GM19397 (cell line): ENCODE data around the gene DELE1.
"Not testable (repeated sequence)": the region's sequence is repeated elsewhere in the genome, so short reads cannot be mapped to it uniquely, and the experiment has no call there.

Experiments
- ATAC-seq: cut with Tn5 transposase; IDR thresholded peaks from one replicate; pipeline ENCODE4 v1.9.1; 2021; ENCODE audit warnings: mild to moderate bottlenecking, moderate library complexity; ENCODE audit not compliant: unreplicated experiment

Gene DELE1

DNA sequence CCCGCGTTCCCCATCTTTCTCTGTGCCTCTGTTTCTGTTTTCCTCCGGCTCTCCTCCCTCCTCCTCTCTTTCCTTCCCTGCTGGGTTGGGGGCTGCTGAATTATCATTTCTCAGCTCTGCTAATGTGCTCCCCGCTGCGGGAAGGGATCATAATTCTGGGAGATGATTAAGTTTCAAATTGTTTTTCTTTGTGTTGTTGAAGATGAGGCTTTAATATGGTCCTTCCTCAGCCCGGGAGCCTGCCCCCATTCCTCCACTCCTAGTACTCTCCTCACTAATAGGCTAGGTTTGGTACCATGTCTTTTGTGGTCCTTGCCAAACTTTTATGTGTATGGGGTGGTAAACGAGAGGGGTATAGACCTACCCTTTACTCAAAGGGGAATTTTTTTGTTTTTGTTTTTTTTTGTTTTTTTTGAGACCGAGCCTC lies 39.8 kb upstream of the DELE1 start:
- ATAC-seq, result no peak

DNA sequence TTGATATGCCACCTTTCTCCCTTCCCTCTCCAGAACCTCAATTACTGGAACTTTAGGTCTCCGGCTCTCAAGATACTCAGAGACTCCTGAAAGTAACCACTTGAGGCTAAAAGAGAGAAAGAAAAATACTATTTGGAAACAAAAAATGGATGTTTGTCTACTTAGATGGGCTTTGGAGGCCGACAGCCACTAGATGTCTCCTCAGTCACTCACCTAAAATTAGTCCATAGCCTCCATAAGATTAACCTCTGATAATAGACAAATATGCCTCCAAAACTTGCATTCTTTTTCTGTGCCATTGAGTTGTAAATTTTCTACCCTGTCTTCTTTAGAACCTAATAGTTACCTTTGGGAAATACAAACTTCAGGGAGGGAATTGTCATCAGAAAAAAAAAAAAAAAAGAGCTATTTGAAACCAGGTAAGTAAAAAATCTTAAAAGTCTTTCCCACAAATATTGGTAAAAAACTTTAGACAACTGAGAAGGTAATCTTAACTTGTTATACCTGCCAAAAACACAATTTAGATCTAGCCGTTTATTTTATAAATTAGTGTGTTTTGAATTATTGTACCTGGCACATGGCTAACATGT lies 34.3 kb upstream of the DELE1 start:
- ATAC-seq, result no peak

DNA sequence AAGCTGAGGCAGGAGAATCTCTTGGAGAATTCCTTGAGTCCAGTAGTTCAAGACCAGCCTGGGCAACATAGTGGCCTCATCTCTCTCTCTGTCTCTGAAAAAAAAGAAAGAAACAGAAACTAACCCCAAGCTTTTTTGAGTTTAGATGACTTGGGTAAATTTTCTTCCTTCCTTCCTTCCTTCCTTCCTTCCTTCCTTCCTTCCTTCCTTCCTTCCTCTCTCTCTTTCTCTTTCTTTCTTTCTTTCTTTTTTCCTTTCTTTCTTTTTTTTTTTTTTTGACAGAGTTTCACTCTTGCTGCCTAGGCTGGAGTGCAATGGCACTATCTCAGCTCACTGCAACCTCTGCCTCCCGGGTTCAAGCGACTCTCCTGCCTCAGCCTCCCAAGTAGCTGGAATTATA lies 33.2 kb upstream of the DELE1 start:
- not testable (repeated sequence) for ATAC-seq

DNA sequence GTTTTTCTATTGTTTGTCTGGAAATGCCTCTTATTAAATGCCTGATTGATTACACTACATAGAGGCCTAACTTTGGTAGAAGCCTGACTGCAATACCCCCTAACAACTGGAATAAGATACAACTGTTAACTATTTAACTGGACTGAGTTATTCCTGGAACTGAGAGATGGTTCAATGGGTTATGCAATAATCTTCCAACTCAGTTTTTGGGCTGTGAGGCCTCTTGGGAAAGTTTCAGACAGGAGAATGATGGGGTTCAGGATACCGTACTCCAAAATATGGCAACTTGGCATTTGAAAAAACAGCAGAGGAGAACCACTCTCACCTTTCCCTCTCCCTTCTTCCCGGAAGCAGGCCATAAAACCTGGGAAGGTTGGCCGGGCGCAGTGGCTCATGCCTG lies 26.2 kb upstream of the DELE1 start:
- no peak for ATAC-seq

DNA sequence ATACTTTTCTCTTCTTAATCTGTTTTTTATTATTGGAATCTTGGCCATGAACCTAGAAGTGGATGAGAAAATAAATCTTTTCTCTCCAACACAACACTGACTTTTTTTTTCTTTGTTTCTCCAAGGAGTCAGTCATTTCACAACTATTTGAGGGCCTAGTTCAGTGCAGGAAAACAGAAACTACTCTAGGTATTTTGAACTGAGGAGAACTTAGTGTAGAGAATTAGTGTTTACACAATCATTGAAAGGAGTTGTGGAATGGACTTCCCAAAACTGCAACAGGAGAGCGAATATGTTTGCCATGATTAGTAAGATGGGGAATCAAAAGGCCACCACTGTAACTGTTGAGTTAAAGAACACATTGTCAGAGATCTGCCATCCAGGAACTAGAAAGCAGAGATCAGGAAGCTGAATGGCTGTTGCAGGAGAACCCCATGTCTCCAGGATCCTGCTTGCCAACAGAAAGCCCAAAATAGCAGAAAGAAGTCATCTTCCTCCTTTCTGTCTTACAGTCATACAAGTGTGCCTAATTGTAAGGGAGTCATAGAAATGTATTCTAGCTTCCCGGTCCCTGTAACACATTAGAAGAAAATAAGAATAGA lies 25.1 kb upstream of the DELE1 start:
- no peak for ATAC-seq

DNA sequence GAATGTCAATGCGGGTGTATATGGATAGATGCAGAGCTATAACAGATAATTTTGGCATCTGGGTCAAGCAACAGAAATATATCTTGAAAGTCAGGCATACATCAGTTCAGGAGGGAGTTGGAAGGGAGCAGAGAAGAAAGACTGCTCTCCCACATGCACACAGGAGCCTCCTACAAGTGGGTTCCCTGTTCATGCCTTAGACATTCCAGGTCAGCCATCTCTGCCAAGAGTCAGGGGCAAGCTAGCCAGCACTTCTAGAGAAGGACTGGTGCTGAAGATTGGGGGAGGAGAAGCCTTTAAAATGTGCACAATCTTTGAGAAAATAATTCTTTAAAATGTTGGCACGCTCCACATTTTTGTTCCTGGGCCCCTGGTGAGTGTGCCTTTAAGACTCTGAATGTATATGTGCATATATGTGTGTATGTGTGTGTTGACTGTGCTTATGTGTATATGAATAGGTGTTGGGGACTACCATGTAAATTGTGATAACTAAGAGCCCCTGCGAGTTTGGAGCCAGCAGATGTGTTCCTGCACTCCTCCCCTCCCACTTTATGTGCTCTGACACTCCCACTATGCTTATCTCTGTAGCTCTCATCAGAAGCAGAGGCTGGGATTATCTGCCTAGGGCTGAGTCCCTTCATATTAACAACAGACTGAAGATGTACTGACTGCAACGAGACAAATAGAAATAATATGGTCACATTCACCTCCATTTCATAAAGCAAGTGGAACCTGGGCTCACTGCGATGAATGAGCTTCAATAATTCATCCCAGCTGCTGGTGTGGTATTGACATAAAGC lies 21.5 kb upstream of the DELE1 start:
- ATAC-seq, result no peak

DNA sequence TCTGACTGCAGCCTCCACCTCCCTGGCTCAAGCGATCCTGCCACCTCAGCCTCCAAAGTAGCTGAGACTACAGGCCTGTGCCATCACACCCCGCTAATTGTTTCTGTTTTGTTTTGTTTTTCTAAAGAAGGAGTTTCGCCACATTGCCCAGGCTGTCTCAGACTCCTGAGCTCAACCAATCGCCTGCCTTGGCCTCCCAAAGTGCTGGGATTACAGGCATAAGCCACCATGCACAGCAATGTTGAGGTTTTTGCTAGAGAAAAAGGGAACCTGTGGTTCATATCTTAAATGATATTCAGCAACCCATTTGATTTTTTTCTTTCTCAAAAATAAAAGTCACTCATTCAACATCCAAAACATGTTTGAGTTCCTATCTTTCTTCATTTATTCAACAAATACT lies 20.4 kb upstream of the DELE1 start:
- ATAC-seq, result no peak

DNA sequence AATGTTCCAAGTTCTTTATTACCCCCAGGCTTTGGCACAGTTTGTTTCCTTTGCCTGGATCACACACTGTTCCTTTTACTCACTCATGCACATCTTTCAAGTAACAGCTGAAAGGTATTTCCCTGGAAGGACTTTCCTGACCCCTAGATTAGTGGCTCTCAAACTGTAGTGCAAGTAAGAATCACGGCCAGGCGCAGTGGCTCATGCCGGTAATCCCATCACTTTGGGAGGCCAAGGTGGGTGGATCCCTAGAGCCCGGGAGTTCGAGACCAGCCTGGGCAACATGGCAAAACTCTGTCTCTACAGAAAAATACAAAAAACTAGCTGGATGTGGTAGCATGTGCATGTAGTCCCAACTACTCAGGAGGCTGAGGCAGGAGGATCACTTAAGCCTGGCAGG lies 19.1 kb upstream of the DELE1 start:
- no peak for ATAC-seq

DNA sequence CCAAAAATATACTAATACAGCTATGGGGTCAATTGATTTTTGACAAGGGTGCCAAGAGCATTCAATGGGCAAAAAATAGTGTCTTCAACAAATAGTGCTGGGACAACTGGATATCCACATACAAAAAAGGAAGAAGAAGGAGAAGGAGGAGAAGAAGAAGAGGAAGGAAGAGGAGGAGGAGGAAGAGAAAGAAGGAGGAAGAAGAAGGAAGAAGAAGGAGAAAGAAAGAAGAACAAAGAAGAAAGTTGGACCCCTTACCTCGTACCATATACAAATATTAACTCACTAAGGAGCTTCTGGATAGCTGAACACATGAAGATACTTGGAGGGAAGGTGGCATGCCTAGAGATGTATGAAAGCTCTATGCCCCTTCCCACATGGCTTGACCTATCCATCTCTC lies 17.2 kb upstream of the DELE1 start:
- ATAC-seq, result no peak

DNA sequence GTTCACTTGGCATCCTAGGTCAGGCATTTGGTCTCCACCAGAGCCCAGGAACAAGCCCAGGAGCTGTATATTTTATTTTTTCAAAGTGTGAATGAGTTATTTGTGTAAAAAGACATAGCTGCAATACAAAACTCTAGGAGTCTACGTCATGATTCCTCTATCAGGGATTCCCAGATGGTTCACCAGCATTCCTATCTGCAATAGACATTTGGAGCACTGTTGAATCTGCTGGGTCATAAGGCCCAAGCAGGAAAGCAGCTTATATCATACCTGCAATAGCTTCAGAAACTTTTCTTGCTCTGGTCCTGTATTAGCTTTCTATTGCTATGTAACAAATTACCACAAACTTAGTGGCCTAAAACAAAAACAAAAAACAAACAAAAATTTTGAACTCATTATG lies 16.7 kb upstream of the DELE1 start:
- no peak for ATAC-seq

DNA sequence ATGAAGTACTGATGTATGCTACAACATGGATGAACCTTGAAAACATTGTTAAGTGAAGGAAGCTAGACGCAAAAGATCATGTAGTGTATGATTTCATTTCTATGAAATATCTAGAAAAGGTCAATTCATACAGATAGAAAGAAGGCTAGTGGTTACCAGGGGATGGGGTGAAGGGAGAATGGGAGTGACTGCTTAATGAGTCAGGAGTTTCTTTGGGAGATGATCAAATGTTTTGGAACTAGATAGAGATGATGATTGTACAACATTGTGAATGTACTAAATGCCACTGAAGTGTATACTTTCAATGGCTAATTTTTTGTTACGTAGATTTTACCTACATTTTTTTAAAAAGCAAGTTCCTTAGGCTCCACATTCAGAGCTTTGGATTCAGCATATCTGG lies 14.9 kb upstream of the DELE1 start:
- ATAC-seq, result no peak

DNA sequence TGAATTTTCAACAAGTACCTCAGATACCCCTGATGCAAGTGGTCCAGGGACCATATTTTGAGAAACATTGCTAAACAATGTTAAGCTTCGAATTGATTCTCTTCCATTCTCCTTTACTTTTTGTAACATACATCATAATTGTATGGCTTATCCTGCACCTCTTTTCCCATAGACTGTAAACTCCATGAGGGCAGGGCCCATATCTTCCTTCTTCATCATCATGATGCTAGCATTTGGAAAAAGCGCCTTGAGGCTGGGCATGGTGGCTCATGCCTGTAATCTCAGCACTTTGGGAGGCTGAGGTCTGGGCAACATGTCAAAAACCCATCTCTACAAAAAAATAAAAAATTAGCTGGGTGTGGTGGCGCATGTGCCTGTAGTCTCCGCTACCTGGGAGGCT lies 14.5 kb upstream of the DELE1 start:
- ATAC-seq, result no peak

DNA sequence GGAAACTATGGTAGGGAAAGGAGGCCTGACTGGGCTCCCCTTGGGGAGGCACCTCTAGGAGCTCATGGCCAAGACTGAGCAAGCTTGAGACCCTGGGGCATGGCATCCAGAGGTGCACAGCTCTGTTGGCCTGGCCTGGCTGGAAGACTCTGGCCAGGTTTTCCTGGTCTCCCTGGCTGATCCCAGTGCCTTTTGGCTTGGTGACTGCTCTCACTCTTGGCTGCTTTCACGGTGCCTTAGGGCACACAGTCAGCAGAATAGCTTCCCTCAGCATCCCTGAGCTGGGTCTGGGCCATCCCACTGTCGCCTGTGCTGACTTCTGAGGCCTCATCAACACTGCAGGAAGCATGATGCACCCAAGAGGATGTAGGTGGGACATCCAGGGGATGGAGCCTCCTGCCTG lies 13.4 kb upstream of the DELE1 start:
- no peak for ATAC-seq

DNA sequence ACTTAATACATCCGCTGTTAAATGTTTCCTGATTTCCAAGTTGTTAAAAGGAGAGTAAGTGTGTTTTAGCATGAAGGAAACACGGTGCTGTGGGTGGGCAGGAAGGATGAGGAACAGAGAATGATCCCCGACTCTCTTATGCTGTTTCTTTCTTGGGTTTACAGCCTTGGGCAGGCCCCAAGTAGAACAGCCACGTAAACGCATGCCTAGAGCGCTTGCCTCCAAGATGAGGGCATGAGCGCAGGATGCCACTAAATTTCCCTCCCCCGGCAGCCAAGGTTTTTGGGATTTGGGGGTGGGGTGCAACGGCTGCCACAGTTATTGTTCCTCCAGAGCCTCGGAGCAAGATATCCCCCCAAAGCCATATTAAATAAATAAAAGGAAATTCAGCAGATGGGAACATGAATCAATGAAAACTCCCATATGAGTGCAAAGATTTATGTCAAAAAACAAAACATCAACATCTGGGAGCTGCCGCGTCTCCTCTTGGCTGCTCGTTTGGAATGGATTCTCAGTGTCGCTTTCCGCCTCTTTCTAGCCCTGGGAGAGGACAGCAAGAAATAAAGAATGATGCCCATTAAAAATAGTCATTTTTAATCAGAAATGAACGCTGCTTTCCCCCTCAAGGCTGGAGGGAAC lies 10.0 kb upstream of the DELE1 start:
- no peak for ATAC-seq

DNA sequence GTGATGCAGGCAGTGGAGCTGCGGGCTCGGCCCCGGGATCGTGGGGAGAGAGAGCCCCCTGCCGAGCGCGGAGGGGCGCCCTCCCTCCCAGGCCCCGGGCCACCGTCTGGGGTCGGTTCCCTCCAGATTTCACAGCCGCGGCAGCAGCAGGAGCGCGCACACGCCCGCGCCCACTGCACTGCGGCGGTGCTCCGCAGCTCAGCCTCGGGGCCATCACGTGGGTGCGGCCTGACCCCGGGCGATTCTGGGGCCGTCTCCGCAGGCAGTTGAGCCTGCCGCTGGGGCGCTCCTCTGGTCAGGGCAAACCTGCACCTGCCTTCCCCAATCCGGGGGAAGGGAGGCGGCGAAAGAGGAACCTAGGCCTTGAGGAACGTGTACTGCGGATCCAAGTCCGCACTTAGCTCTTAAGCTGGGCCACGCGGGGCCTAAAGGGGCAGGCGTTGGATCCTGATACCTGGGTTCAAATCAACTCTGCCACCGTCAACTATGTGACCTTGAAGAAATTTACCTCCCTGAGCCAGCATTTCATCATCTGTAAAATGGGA lies 9.4 kb upstream of the DELE1 start:
- ATAC-seq, result peak; percentile 83

DNA sequence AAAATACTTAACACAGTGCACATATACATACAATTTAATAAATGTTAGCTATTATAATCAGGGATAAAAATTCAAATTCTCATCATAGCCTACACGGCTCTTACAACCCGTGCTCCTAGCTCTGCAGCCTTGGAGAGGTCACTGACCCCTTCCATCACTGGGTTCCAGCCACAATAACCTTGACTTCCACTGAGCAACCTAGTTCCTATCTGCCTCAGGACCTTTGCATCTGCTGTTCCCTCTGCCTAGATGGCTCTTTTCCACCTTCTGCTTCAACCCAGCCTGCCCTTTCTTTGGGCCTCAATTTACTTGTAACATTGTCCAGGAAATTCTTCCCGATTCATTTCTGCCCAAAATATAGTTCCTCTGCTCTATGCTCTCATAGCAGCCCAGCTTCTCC lies 8.9 kb upstream of the DELE1 start:
- no peak for ATAC-seq

DNA sequence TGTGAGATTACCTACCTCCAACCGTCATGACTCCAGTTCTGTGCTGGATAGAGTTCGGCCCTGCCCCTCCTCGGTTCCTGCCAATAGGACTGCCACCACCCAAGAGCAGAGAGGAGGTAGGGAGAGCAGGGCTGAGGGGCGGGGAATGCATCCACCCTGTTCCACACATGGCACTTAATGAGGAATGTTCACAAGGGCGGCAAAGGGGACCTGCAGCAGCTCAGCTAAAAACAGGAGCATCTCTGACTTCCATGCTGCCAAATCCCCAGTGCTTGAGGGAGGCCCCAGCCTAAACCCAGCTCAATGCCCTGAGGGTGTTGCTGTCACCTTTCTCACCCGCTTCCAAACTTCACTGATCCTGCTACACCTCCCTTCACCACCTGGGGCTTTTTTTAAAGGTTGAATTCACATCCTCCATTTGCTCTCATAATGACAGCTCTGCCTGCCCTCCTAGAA lies 7.8 kb upstream of the DELE1 start:
- no peak for ATAC-seq

DNA sequence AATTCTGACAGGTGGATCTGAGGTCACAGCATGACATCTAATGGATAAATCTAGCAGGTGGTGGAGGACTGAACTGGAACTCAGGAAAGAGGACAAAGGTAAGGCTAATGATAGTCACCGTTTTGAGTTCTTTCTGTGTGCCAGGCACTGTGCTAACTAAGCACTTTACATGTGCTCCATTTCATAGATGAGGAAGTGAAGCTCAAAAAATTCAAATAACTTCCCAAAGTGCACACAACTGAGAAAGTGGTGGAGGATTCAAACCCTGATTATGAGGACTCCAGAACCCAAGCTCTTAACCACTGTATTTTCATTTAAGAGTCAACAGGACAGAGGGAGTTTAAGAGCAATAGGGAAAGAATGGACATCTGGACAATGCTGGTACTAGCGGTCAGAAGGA lies 7.1 kb upstream of the DELE1 start:
- no peak for ATAC-seq

DNA sequence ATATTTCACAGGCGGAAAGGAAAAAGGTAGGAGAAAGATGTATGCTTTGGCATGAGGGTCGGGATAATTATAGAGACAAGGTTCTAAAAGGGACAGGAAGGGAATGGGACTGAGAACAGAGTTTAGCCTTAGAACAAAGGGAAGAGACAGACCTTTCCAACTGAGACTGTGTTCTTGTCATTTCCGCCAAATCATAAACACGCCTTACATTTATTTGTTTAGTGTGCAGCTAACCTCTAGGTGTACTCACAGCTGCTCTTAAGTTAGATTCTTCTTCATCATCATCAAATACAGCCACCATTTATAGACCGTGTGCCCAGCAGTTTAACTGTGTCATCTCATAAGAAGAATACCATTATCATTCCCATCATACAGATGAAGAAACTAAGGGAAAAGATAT lies 5.9 kb upstream of the DELE1 start:
- no peak for ATAC-seq

DNA sequence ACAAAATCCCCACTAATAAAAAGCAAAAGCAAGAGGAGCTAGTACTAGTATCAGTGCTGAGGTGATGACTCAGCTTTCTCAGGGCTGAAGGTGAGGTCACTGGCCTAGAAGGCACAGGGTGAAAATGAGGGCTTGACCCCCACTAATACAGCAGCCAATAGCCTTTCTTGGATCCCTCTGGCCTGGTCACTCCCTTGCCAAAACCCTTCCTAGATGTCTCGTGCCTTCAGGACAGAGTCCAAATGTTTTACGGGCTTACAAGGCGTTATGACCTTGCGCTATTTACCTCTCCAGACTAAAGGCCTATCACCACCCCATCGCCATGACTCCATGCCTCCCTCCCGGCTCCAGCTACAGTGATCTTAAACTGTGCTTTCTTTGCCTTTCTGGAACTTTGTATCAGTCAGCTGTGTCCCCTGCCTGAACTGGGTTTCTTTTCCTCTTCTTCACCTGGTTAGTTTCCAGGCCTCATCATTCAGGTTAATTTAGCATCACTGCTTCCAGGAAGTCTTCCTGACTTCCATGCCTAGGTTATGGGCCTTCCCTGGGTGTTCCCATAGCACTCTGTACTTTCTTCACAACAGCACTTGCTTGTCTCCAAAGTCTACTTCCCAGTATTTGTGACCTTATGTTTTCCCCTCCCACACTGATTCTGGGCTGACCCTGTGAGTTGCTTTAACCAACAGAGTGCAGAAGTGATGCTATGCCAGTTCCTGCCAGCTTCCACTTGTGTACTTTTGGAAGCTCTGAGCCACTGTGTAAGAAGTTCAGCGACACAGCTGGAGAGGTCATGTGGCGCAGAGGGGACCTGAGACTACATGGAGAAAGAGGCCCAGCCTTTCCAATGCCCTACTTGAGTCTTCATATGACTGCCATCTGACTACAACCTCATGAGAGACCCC lies 4.2 kb upstream of the DELE1 start:
- ATAC-seq, result no peak

DNA sequence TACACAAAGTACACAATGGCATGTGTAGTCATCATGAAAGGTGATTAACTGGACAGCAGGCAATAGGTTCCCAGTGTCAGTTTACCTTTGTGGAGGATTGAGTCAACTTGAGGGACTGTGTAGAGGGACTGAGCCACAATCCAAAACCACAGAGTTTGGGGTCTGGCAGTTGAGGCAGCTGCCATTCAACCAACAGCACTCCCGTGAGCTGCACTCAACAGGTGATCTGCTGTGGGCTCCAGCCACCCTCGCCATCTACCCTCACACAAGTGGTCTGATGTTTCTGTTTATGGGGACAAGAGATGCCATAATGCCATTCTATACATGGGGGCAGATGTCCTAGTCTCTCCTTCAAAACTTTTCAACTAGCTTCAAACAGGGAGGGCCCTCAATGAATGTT lies 2.9 kb upstream of the DELE1 start:
- no peak for ATAC-seq
